ENCODE measurements around the gene TNIK. TPM values are rescaled to one million over a fixed set of nuclear protein-coding genes. Genes with fewer than 3 reads are reported as not detected.

Gene TNIK
- total RNA-seq, 1 experiment from 2014 or later: 22.4 TPM

GRCh38 chr3:171227359-171227758 lies 232.8 kb downstream of the TNIK start:
- H3K4me1 ChIP-seq: no peaks in the 10 kb centered on the region; the same call in 1 of the 2 replicates
- no peak overlapping the region for H3K27ac Mint-ChIP-seq (ENCODE audit: unreplicated experiment)
- H3K9me3 Mint-ChIP-seq (ENCODE audit: unreplicated experiment): no peaks in the 10 kb centered on the region
- H3K27me3 Mint-ChIP-seq (ENCODE audit: insufficient read depth, unreplicated experiment): no peaks in the 10 kb centered on the region
- POLR2A ChIA-PET: no interaction called here
- no peaks in the 10 kb centered on the region for H3K36me3 ChIP-seq (ENCODE audit: control insufficient read depth, insufficient read depth, low read length)
- DNase-seq: no peak
- no peaks in the 10 kb centered on the region; the same call in 1 of the 2 replicates for H3K9me3 ChIP-seq
- no peaks in the 10 kb centered on the region for H3K36me3 Mint-ChIP-seq (ENCODE audit: insufficient read depth, unreplicated experiment)
- CTCF ChIA-PET: no interaction called here
- H3K4me1 Mint-ChIP-seq (ENCODE audit: low read depth, unreplicated experiment): no peaks in the 10 kb centered on the region
- no peak overlapping the region for H3K4me3 ChIP-seq (ENCODE audit: low read depth, low read length)
- intact Hi-C loops (cut with micrococcal nuclease; ENCODE audit: unreplicated experiment): no loop called here
- no peaks in the 10 kb centered on the region for H3K27me3 ChIP-seq (replicated peaks; ENCODE audit: control insufficient read depth, insufficient read depth, low read length)
- BruUV-seq (replicated peaks): no TSS peak
- no peak overlapping the region for H3K4me3 Mint-ChIP-seq (ENCODE audit: unreplicated experiment)
- TF ChIP-seq CTCF (IDR thresholded peaks at IDR 0.05; ENCODE audit: insufficient read depth in 1 of 2, low read depth in 1 of 2, low read length in 1 of 2, severe bottlenecking in 1 of 2, unreplicated experiment in 1 of 2): no peak

- POLR2A ChIA-PET: no interaction called here
- no peaks in the 10 kb centered on the region for H3K9me3 Mint-ChIP-seq (ENCODE audit: unreplicated experiment)
- no peak for DNase-seq
- no peaks in the 10 kb centered on the region for H3K36me3 Mint-ChIP-seq (ENCODE audit: insufficient read depth, unreplicated experiment)
- H3K9me3 ChIP-seq: no peaks in the 10 kb centered on the region; the same call in 1 of the 2 replicates
- H3K4me1 Mint-ChIP-seq (ENCODE audit: low read depth, unreplicated experiment): no peaks in the 10 kb centered on the region
- H3K4me3 ChIP-seq (ENCODE audit: low read depth, low read length): no peak overlapping the region
- H3K4me3 Mint-ChIP-seq (ENCODE audit: unreplicated experiment): no peak overlapping the region
- intact Hi-C loops (cut with micrococcal nuclease; ENCODE audit: unreplicated experiment): no loop called here
- H3K27me3 Mint-ChIP-seq (ENCODE audit: insufficient read depth, unreplicated experiment): no peaks in the 10 kb centered on the region
- H3K27ac Mint-ChIP-seq (ENCODE audit: unreplicated experiment): no peak overlapping the region
- H3K36me3 ChIP-seq (ENCODE audit: control insufficient read depth, insufficient read depth, low read length): no peaks in the 10 kb centered on the region
- CTCF ChIA-PET: no interaction called here
- H3K27me3 ChIP-seq (replicated peaks; ENCODE audit: control insufficient read depth, insufficient read depth, low read length): no peaks in the 10 kb centered on the region
- no peak for TF ChIP-seq CTCF (IDR thresholded peaks at IDR 0.05; ENCODE audit: insufficient read depth in 1 of 2, low read depth in 1 of 2, low read length in 1 of 2, severe bottlenecking in 1 of 2, unreplicated experiment in 1 of 2)
- H3K4me1 ChIP-seq: no peaks in the 10 kb centered on the region; the same call in 1 of the 2 replicates
- no TSS peak for BruUV-seq (replicated peaks)
These were observed 233.4 kb downstream of the TNIK start for GRCh38 chr3:171226794-171227193.

- no peaks in the 10 kb centered on the region for H3K36me3 Mint-ChIP-seq (ENCODE audit: insufficient read depth, unreplicated experiment)
- no peak for DNase-seq
- no peaks in the 10 kb centered on the region; the same call in 1 of the 2 replicates for H3K9me3 ChIP-seq
- TF ChIP-seq CTCF (IDR thresholded peaks at IDR 0.05; ENCODE audit: insufficient read depth in 1 of 2, low read depth in 1 of 2, low read length in 1 of 2, severe bottlenecking in 1 of 2, unreplicated experiment in 1 of 2): no peak
- ChIA-PET CTCF (no interaction called here), POLR2A (no interaction called here)
- no TSS peak for BruUV-seq (replicated peaks)
- H3K4me1 Mint-ChIP-seq (ENCODE audit: low read depth, unreplicated experiment): no peaks in the 10 kb centered on the region
- no peaks in the 10 kb centered on the region; the same call in 1 of the 2 replicates for H3K4me1 ChIP-seq
- no peak overlapping the region for H3K4me3 Mint-ChIP-seq (ENCODE audit: unreplicated experiment)
- no peaks in the 10 kb centered on the region for H3K9me3 Mint-ChIP-seq (ENCODE audit: unreplicated experiment)
- H3K27me3 Mint-ChIP-seq (ENCODE audit: insufficient read depth, unreplicated experiment): no peaks in the 10 kb centered on the region
- no peaks in the 10 kb centered on the region for H3K27me3 ChIP-seq (replicated peaks; ENCODE audit: control insufficient read depth, insufficient read depth, low read length)
- intact Hi-C loops (cut with micrococcal nuclease; ENCODE audit: unreplicated experiment): no loop called here
- H3K36me3 ChIP-seq (ENCODE audit: control insufficient read depth, insufficient read depth, low read length): no peaks in the 10 kb centered on the region
- no peak overlapping the region for H3K27ac Mint-ChIP-seq (ENCODE audit: unreplicated experiment)
- no peak overlapping the region for H3K4me3 ChIP-seq (ENCODE audit: low read depth, low read length)
These were observed 234.5 kb downstream of the TNIK start for GRCh38 chr3:171225708-171226107.

Measured in Caco-2 (cell line).